ENCODE measurements around the gene PARP15. TPM values are rescaled to one million over a fixed set of nuclear protein-coding genes. Genes with fewer than 3 reads are reported as not detected.

The PARP15 gene
- total and polyA plus RNA-seq, 2 donors (not counting 1 experiment from before 2014, with no cell fraction given): 0.62 to 1.2 TPM

- H3K4me3 ChIP-seq (replicated peaks in 1 of 4; ENCODE audit: control extremely low read depth in 1 of 4, insufficient read depth in 1 of 4, low read depth in 3 of 4, low read length in 4 of 4): no peak overlapping the region
- H3K79me2 ChIP-seq (ENCODE audit: control insufficient read depth, insufficient read depth, low read length): no peaks in the 10 kb centered on the region
- H3K36me3 ChIP-seq (ENCODE audit: control insufficient read depth, insufficient read depth, low read length): peaks cover 7% of the 10 kb centered on the region
- no peaks in the 10 kb centered on the region for H3K9me3 ChIP-seq (ENCODE audit: control insufficient read depth, insufficient read depth, low read depth, low read length)
- no peak overlapping the region for H3K9ac ChIP-seq (ENCODE audit: insufficient read depth, low read length)
- H3K27ac ChIP-seq (ENCODE audit: insufficient read depth, low read length): no peak overlapping the region
- H3K4me2 ChIP-seq (ENCODE audit: extremely low read depth, insufficient read depth, low read length): no peak overlapping the region
- no peaks in the 10 kb centered on the region for H3K4me1 ChIP-seq (ENCODE audit: control insufficient read depth, extremely low read depth, insufficient read depth, low read length)
- peak; percentile 57 to 85 for DNase-seq (ENCODE audit: low read depth in 2 of 2)
- no peaks in the 10 kb centered on the region for H4K20me1 ChIP-seq (ENCODE audit: control insufficient read depth, extremely low read depth, insufficient read depth, low read length)
- H3K27me3 ChIP-seq (ENCODE audit: control insufficient read depth, insufficient read depth, low read length): no peaks in the 10 kb centered on the region
- no peak overlapping the region for H2AFZ ChIP-seq (ENCODE audit: low read length)
- TF ChIP-seq CTCF (conservative IDR thresholded peaks at IDR 0.05 in 1 of 2, IDR thresholded peaks at IDR 0.05 in 1 of 2; ENCODE audit: low read depth in 1 of 2, low read length in 2 of 2) (no peak), EZH2 (IDR thresholded peaks at IDR 0.05; ENCODE audit: low read length, missing control alignments) (no peak)
These were observed 43.5 kb upstream of the PARP15 start for GRCh38 chr3:122533931-122534334.

GRCh38 chr3:122535964-122536631 lies 41.4 kb upstream of the PARP15 start:
- Histone ChIP-seq H3K9ac (ENCODE audit: insufficient read depth, low read length) (no peak overlapping the region), H3K79me2 (ENCODE audit: control insufficient read depth, insufficient read depth, low read length) (no peaks in the 10 kb centered on the region), H3K27ac (ENCODE audit: insufficient read depth, low read length) (no peak overlapping the region), H3K4me1 (ENCODE audit: control insufficient read depth, extremely low read depth, insufficient read depth, low read length) (no peaks in the 10 kb centered on the region), H3K9me3 (ENCODE audit: control insufficient read depth, insufficient read depth, low read depth, low read length) (no peaks in the 10 kb centered on the region), H2AFZ (ENCODE audit: low read length) (no peak overlapping the region), H4K20me1 (ENCODE audit: control insufficient read depth, extremely low read depth, insufficient read depth, low read length) (no peaks in the 10 kb centered on the region), H3K4me3 (replicated peaks in 1 of 4; ENCODE audit: control extremely low read depth in 1 of 4, insufficient read depth in 1 of 4, low read depth in 3 of 4, low read length in 4 of 4) (no peak overlapping the region), H3K4me2 (ENCODE audit: extremely low read depth, insufficient read depth, low read length) (no peak overlapping the region), H3K27me3 (ENCODE audit: control insufficient read depth, insufficient read depth, low read length) (no peaks in the 10 kb centered on the region), H3K36me3 (ENCODE audit: control insufficient read depth, insufficient read depth, low read length) (peaks cover 7% of the 10 kb centered on the region)
- TF ChIP-seq EZH2 (IDR thresholded peaks at IDR 0.05; ENCODE audit: low read length, missing control alignments): no peak
- no peak for TF ChIP-seq CTCF (conservative IDR thresholded peaks at IDR 0.05 in 1 of 2, IDR thresholded peaks at IDR 0.05 in 1 of 2; ENCODE audit: low read depth in 1 of 2, low read length in 2 of 2)
- DNase-seq (ENCODE audit: low read depth in 2 of 2): no peak

- Histone ChIP-seq H3K4me2 (ENCODE audit: extremely low read depth, insufficient read depth, low read length) (no peak overlapping the region), H3K79me2 (ENCODE audit: control insufficient read depth, insufficient read depth, low read length) (no peaks in the 10 kb centered on the region), H3K4me1 (ENCODE audit: control insufficient read depth, extremely low read depth, insufficient read depth, low read length) (no peaks in the 10 kb centered on the region), H3K27me3 (ENCODE audit: control insufficient read depth, insufficient read depth, low read length) (no peaks in the 10 kb centered on the region), H3K27ac (ENCODE audit: insufficient read depth, low read length) (no peak overlapping the region), H3K9ac (ENCODE audit: insufficient read depth, low read length) (no peak overlapping the region), H4K20me1 (ENCODE audit: control insufficient read depth, extremely low read depth, insufficient read depth, low read length) (no peaks in the 10 kb centered on the region), H3K9me3 (ENCODE audit: control insufficient read depth, insufficient read depth, low read depth, low read length) (no peaks in the 10 kb centered on the region), H3K4me3 (replicated peaks in 1 of 4; ENCODE audit: control extremely low read depth in 1 of 4, insufficient read depth in 1 of 4, low read depth in 3 of 4, low read length in 4 of 4) (no peak overlapping the region), H3K36me3 (ENCODE audit: control insufficient read depth, insufficient read depth, low read length) (peaks cover 8% of the 10 kb centered on the region), H2AFZ (ENCODE audit: low read length) (no peak overlapping the region)
- no peak for DNase-seq (ENCODE audit: low read depth in 2 of 2)
- TF ChIP-seq CTCF (conservative IDR thresholded peaks at IDR 0.05 in 1 of 2, IDR thresholded peaks at IDR 0.05 in 1 of 2; ENCODE audit: low read depth in 1 of 2, low read length in 2 of 2) (no peak), EZH2 (IDR thresholded peaks at IDR 0.05; ENCODE audit: low read length, missing control alignments) (no peak)
These were observed 40.8 kb upstream of the PARP15 start for GRCh38 chr3:122536632-122537001.
